Peyer's patch (tissue), 4 donors: ENCODE measurements around the gene TUBGCP3.

Experiments
- POLR2A ChIP-seq, 2 donors: fragments of 450-650 bp; IDR thresholded peaks; one replicate each; pipeline ENCODE4 v1.5.1; 2017; ENCODE audit warnings: antibody characterized with exemption in 2 of 2, mild to moderate bottlenecking in 2 of 2, moderate library complexity in 2 of 2
- TF ChIP-seq, protein P1 (sequence below), 6 experiments: fragments of 450-650 bp in 4 of 6; fragments of 200-600 bp in 2 of 6; sonication (generic) in 1 of 6; IDR thresholded peaks; one replicate each; pipeline ENCODE4 v1.5.1; 2017 to 2019; ENCODE audit warnings: antibody characterized with exemption in 6 of 6, mild to moderate bottlenecking in 3 of 6, moderate library complexity in 1 of 6

DNA sequence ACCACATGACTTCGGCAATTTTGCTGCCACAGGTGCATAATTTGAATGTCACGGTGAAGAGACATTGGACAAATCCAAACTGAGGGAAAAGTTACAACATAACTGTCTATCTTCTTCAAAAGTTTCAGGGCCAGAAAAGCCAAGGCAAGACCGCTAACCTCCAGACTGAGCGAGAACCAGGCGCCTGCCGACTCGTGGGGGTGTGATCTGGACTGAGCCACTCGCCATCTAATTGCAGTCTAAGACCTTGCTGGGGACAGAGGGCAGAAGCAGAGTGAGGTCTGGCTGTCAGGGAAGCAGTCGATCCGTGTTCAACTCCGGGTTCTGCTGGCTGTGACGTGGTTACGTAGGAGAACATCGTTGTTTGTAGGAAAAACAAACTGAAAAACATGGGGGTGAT lies 123.2 kb downstream of the TUBGCP3 start:
- TF ChIP-seq, protein P1, sequence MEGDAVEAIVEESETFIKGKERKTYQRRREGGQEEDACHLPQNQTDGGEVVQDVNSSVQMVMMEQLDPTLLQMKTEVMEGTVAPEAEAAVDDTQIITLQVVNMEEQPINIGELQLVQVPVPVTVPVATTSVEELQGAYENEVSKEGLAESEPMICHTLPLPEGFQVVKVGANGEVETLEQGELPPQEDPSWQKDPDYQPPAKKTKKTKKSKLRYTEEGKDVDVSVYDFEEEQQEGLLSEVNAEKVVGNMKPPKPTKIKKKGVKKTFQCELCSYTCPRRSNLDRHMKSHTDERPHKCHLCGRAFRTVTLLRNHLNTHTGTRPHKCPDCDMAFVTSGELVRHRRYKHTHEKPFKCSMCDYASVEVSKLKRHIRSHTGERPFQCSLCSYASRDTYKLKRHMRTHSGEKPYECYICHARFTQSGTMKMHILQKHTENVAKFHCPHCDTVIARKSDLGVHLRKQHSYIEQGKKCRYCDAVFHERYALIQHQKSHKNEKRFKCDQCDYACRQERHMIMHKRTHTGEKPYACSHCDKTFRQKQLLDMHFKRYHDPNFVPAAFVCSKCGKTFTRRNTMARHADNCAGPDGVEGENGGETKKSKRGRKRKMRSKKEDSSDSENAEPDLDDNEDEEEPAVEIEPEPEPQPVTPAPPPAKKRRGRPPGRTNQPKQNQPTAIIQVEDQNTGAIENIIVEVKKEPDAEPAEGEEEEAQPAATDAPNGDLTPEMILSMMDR (IDR thresholded peaks at IDR 0.05): no peak
- no peak for TF ChIP-seq POLR2A (IDR thresholded peaks at IDR 0.05)
